GM12892 (cell line): ENCODE data around the gene PRR22.

Source experiments
- POLR2A ChIP-seq: IDR thresholded peaks from 2 replicates; pipeline ENCODE4 v1.6.1; 2011; ENCODE audit warnings: low read depth, low read length, control low read depth
- POLR2AphosphoS5 ChIP-seq: IDR thresholded peaks from 2 replicates; pipeline ENCODE4 v1.6.1; 2011; ENCODE audit warnings: low read depth, low read length, control low read depth
- TAF1 ChIP-seq: IDR thresholded peaks from 2 replicates; pipeline ENCODE4 v1.6.1; 2011; ENCODE audit warnings: low read depth, mild to moderate bottlenecking, control low read depth, low read length, borderline replicate concordance

- TF ChIP-seq TAF1 (no peak), POLR2A (no peak), POLR2AphosphoS5 (no peak)
These were observed 11.3 kb downstream of the PRR22 start for GRCh38 chr19:5773276-5773675.
